GM19035 (cell line): ENCODE results near the gene STRN3.

Experiments used
- ATAC-seq: cut with Tn5 transposase; IDR thresholded peaks from one replicate; pipeline ENCODE4 v1.9.1; 2021; ENCODE audit not compliant: unreplicated experiment

Gene STRN3

DNA sequence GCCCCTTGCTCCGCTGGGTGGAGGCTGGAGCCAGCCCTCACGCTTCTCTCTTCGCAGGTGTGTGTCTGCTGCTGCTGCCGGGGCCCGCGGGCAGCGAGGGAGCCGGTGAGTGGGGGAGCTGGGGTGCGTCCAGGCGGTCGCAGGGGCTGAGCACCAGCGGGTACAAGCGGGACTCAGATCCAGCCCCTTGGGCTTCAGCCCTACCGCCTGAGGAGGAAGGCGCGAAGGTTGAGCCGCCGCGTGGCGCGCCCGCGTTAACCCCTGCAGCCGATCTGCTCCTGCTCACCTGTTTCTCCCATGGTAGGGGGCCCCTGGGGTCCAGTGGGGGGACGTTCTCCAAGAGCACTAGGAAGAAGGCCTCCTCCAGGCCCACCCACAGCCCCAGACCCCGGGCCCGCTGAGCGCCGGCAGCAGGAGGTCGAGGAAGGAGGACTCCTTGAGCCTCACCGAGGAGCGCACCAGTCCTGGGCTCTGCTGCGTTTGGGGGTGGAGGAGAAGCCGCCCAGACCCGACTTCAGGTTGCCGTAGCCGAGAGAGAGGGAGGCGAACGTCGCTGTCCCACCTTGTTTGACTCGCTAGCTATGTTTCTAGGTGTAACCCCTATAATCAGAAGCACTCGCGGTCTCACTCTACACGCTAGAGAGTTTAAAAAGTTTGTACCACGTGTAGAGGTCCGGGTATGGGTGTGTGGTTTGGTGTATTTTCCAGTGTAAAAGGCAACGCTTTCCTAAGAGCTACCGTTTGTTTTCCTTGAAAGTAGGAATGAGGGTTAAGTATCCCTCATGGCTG, 151.0 kb downstream of the STRN3 start:
- peak; percentile 37 for ATAC-seq

DNA sequence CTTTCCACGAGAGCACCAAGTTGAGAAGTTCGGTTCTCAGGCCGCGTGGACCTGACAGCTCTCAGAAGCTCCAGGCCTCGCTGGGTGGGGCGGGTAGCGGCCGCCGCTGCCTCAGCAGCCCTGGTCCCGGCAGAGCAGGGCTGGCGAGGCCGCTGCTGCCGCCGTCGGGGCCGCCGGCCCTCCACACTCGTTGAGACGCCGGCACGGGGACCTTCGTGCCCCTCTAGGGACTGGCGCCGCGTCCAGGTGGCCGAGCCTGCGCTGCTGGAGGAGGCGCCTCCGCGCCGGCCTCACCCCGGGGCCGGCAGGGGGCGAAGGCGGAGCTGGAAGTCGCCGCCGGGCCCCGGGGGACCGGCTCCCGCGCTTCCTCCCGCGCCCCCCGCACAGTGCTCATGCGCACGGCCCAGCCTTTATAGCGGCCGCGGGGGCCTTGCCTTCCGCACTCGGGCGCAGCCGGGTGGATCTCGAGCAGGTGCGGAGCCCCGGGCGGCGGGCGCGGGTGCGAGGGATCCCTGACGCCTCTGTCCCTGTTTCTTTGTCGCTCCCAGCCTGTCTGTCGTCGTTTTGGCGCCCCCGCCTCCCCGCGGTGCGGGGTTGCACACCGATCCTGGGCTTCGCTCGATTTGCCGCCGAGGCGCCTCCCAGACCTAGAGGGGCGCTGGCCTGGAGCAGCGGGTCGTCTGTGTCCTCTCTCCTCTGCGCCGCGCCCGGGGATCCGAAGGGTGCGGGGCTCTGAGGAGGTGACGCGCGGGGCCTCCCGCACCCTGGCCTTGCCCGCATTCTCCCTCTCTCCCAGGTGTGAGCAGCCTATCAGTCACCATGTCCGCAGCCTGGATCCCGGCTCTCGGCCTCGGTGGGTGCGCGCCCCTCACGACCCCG, 151.8 kb downstream of the STRN3 start, which contains the start of gene COCH:
TSS of gene COCH (plus strand) at position 440 of the 879 bp plus-strand sequence. CDS start at position 820, 380 bp downstream.
- ATAC-seq = peak; percentile 75

DNA sequence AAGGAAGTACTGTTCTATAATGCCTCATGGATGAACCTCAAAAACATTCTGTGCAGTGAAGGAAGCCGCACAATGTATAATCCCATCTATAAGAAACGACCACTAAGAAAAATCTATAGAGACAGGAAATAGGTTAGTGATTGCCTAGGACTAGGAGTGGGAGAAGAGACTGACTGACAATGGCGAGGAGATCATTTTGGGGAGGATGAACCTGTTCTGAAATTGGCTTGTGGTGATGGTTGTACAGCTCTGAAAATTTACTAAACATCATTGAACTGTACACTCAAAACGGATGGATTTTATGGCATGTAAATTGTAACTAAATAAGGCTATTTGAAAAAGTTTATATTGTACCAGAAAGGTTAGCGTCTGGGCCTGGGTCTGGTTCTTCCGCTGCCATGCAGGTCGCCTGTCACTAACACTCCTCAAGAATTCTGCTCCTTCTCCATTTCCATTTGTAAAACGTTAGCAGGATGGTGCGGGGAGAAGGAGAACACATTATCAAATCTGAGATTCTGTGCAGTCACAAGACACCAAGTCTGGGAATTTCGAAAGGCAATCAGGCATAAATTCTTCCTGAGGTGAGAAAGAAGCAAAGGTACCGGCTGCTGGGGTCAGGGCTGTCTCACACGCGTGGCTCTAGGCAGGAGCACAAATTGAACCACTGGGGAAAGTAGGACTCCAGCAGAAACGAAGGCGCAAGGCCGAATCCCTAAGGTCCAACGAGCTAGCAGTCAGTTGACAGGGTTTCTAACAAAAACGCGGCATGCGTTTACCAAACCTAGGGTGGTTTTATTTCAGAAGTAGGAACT, 152.7 kb downstream of the STRN3 start:
- no peak for ATAC-seq

DNA sequence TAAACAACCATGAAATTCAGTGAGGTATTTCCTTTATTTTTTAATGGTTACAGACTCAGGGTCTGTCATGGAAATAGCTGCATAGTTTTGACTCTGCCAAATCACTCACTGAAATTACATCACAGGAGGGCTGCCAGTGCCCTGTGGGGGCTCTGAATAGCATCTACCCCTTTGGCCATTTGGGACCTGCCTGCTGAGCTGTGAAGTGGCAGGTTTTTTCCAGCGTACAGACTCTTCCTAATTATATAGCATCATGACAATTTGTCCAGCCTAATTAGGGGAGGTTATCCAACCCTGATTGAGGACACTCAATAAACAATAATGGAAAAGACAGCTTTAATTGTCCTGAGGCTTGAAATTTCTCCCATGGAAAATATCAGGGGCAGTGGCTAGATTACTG, 153.6 kb downstream of the STRN3 start:
- ATAC-seq = no peak

DNA sequence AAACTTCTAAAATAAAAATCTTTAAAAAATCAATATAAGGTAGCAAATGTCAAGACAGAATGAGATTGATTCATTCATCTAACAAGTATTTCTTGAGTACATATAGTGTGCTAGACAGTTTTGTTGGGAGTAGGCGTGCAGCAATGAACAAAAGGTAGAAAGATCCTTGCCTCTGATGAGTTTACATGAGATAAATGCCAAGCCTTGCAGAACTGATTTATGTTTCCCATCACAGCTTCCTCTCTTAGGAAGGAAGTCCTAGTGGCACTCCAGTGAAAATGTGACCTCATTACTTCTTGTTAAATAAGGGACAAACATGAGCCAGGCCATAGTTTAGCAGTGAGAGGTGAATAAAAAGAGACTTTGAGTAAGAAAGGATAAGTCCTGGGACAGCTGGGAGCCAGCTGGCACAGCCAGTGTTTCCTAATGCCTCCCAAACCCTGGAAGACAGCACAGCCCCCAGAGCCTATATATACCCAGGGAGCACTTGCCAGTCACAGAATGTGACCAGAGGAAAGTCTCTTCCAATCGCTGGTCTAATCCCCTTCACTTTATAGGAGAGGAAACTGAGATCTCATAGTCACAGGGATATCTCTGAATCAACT, 156.5 kb downstream of the STRN3 start:
- ATAC-seq = no peak

DNA sequence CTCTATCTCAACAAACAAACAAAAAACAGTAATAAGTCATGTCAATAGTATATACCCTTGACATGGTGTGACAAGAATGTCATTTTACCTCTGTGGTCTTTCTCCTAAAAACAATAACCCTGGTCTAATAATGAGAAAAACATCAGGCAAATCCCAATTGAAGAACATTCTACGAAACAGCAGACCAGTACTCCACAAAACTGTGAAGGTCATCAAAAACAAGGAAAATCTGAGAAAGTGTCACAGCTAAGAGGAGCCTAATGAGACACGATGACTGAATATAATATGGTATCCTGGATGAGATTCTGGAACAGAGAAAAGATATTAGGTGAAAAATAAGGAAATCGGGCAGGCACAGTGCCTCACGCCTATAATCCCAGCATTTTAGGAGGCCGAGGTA, 157.4 kb downstream of the STRN3 start:
- no peak for ATAC-seq

DNA sequence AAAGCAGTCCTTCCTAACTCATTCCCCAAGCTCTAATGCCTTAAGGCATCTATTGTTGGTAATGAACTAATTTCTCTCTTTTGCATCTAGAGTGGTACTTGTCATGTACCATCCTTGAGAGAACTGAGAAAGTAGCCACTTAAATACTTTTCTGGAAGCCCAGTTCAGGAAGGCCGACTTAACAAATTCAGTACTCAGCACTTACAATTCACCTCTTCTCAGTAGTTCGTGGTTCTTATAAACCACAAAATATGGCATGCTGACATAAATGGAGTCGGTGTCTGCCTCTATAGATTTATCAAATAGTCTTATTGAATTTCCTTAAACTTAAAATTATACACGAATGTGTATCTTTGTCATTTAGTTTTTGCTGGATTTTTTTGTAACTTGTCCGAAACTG, 161.2 kb downstream of the STRN3 start:
- no peak for ATAC-seq

DNA sequence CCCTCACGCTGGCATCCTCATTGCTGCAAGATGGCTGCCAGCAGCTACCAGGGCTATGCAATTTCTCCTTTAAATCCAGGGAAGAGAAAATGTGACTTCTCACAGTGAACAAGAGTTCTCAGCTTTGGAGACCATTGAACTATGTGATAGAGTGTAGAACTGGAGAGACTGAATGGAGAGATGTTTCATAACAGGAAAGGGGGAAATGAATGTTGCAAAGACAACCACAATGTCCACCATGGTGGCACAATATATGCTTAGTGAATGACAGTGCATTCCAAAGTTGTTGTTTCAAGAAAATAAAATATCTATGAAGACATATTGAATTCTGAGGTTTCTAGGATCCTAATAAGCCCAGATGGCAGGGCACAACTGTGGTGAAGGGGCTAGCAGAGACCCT, 165.0 kb downstream of the STRN3 start:
- ATAC-seq = no peak

DNA sequence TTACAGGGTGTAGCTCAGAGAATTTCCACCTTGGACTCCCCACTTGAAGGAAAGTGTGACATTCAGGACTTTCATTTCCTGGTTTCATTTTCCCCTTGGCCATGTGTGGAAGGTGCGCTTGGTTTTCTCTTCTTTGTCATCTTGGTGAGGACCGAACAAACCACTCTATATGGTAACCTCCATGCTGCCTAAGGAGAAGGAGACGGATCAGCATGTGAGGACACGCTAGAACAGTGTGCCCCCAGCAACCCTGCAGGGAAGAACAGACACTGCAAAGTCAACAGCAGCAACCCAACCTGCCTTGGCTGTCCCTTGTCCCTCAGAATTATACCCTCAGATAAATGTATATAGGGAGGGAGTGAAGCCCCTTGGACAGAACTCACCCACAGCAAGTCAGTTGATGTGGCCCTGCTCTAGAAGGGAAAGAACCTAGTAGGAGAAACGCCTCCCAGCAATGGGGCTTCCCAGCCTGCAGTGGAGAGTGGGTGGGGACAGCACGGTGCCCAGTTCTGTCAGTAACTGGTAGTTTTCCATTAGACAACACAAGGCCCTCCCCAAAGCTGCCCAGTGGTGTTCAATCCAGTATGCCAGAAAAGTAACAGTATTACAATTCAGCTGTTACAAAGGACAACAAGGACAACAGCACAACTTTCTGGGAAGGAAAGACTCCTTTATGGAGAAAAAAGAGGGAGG, 170.7 kb downstream of the STRN3 start:
- ATAC-seq = no peak

DNA sequence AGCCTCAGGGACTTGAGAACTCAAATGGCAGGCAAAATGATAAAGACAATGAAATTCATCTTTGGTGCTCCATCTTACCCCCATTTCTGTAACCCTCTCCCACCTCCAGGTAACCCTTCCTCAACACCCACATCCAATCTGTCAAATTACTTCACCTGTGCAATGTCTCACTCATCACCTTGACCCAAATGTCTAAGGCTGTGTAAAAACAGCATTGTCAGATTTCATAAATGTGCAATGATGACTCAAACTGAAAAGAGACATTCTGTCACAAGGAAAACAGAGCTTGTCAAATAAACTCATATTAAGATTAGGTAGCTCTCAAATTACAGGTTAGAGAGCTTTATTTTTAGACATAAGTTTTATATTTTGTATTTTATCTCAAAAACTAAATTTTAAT, 171.7 kb downstream of the STRN3 start:
- peak; percentile 53 for ATAC-seq

DNA sequence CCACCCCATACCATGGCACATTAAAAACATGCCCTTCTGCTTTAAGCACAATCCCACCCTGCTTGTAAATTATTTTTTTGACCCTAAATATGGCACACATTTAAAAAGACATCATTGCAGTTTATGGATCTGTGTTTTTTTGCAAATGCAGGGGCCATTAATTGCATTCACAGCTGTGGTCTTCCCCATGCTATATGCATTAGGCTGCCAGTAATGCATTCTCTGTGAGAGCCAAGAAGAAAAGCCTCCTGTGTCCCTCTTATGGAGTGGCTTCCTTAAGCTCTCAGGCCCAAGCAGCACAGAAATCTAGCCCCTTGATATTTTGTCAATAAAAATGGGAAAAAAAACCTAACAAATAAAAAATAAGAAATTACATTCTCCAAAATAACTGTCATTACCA, 172.2 kb downstream of the STRN3 start:
- ATAC-seq = no peak

DNA sequence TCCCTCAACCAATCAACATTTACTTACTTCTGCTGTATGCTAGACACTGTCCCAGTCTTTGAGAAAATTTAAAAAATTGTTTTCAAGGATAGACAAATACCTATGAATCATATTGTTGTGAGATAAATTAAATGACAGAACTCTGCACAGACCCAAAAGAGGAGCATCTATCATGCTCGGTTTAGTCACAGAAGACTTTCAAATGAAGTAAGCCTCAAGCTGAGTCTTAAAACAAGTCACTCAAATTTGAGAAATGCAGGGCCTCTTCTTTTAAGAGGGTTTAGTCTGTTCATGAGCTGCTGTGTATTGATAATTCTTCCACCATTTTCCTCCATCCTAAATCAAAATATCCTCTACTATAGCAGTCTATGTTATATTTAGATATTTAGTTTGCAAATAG, 176.2 kb downstream of the STRN3 start:
- no peak for ATAC-seq

DNA sequence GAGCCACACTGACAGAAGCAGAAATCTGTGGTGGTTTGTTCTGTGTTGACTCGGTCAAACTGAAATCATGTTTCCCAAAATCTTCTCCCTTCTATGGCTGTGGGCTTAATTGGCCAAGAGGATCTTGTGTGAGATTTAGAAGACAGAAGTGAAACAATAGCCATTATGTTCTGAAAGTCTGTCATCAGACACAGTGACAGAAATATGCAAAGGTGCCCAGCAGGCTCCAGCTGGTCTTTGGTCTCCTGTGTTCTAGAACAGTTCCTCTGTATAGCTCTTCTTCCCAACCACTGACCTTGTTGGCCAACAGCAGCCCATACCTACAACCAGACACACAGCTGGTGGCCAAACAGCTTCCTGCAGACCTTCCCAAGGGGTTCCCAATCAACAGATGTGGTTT, 176.8 kb downstream of the STRN3 start:
- ATAC-seq = peak; percentile 94

DNA sequence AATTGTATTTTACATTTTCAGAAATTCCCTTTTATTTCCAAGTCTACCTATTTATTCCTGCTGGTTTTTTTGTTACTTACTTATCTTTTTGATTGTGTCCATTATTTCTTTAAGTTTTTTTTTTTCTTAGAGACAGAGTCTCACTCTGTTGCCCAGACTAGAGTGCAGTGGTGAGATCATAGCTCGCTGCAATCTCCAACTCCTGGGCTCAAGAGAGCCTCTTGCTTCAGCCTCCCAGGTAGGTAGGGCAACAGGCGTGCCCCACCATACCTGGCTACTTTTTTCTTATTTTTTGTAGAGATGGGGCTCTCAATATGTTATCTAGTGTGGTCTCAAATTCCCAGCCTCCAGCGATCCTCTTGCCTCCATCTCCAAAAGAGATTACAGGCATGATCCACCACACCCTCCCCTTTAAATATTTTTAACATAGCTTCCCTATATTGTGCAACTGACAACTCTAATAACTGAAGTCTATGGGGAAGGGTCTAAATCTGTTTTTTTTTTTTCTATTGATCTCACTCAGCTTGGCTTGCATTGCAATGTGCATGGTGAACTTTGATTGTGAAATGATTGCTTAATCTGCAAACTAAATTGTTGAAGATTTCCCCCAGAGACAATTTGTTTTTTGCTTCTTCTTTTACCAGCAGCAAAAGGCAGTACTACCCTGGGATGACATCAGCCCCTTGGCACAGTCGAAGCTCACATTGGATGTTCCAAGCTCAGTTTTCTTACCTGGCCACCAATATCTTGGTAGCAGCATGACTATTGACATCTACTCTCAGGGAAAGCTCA, 177.5 kb downstream of the STRN3 start:
- ATAC-seq = peak; percentile 26
